ENCODE data around the gene TET2.
A peak's percentile ranks its signal among the peaks of the same experiment; 100 is the strongest.

The TET2 gene

GRCh38 chr4:105129286-105130040, 17.2 kb upstream of the TET2 start:
- Mint-ChIP-seq H3K36me3 (ENCODE audit: low read depth) (no peaks in the 10 kb centered on the region), H3K27me3 (no peaks in the 10 kb centered on the region), H3K4me3 (no peak overlapping the region), H3K27ac (no peak overlapping the region), H3K9me3 (no peaks in the 10 kb centered on the region), H3K4me1 (ENCODE audit: low read depth) (peaks cover 3% of the 10 kb centered on the region)
- DNase-seq = no peak

DNA sequence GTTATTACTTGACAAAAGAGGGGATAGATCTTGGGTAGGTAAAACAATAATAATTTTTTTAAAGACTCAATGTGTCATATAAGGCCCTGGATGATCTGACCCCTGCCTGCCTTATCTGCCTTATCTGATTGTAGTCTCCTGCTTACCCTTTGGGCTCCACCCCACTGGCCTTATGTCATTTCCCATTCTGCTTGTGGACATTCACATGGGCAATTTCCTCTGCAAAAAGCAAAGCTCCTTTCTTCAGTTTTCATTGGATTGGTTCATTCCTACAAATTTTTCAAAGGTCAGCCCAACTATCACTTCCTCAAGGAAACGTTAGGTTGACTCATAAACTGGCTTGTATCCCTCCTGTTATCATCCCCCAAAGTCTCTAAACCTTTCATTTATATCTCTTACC, 15.7 kb upstream of the TET2 start:
- H3K9me3 Mint-ChIP-seq = no peaks in the 10 kb centered on the region

GRCh38 chr4:105133976-105134375, 12.7 kb upstream of the TET2 start:
- Mint-ChIP-seq H3K27me3 (no peaks in the 10 kb centered on the region), H3K4me3 (no peak overlapping the region), H3K9me3 (no peaks in the 10 kb centered on the region), H3K27ac (no peak overlapping the region), H3K36me3 (ENCODE audit: low read depth) (no peaks in the 10 kb centered on the region), H3K4me1 (ENCODE audit: low read depth) (peaks cover 15% of the 10 kb centered on the region)
- no peak for DNase-seq

More for the DNA sequence above, 15.7 kb upstream of the TET2 start:
- no peaks in the 10 kb centered on the region for H3K27me3 Mint-ChIP-seq
- H3K4me3 Mint-ChIP-seq = no peak overlapping the region
- peaks cover 9% of the 10 kb centered on the region for H3K4me1 Mint-ChIP-seq (ENCODE audit: low read depth)
- H3K36me3 Mint-ChIP-seq (ENCODE audit: low read depth) = no peaks in the 10 kb centered on the region
- H3K27ac Mint-ChIP-seq = no peak overlapping the region
- no peak for DNase-seq

DNA sequence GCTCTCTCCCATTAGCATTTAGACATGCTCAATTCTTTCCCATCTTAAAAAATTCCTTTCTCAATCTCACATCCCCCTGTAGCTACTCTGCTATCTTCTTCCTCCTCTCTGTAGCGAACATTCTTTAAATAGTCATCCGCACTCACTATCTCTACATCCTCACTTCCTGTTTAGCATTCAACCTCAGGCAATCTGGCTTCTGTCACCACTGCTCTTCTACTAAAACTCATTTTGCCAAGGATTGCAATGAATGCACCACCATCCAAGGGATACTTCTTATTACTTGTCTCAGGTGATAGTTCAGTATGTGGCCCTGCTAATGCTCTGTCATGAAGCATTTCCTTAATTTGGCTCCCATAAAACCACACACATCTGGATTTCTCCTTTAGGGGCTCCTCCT, 10.9 kb upstream of the TET2 start:
- Mint-ChIP-seq H3K36me3 (ENCODE audit: low read depth) (no peaks in the 10 kb centered on the region), H3K4me3 (no peak overlapping the region), H3K9me3 (no peaks in the 10 kb centered on the region), H3K27me3 (no peaks in the 10 kb centered on the region), H3K27ac (no peak overlapping the region), H3K4me1 (ENCODE audit: low read depth) (peaks cover 30% of the 10 kb centered on the region)
- DNase-seq = no peak

GRCh38 chr4:105137121-105137875, 9.4 kb upstream of the TET2 start:
- H3K36me3 Mint-ChIP-seq (ENCODE audit: low read depth) = no peaks in the 10 kb centered on the region
- H3K4me3 Mint-ChIP-seq = no peak overlapping the region
- no peaks in the 10 kb centered on the region for H3K27me3 Mint-ChIP-seq
- H3K9me3 Mint-ChIP-seq = no peaks in the 10 kb centered on the region
- no peak overlapping the region for H3K27ac Mint-ChIP-seq
- H3K4me1 Mint-ChIP-seq (ENCODE audit: low read depth) = peaks cover 34% of the 10 kb centered on the region
- DNase-seq = no peak

GRCh38 chr4:105139646-105140045, 7.0 kb upstream of the TET2 start:
- Mint-ChIP-seq H3K9me3 (no peaks in the 10 kb centered on the region), H3K36me3 (ENCODE audit: low read depth) (no peaks in the 10 kb centered on the region), H3K4me1 (ENCODE audit: low read depth) (peaks cover 36% of the 10 kb centered on the region), H3K27me3 (no peaks in the 10 kb centered on the region), H3K27ac (peak overlapping the region; percentile 39), H3K4me3 (no peak overlapping the region)
- DNase-seq = no peak

DNA sequence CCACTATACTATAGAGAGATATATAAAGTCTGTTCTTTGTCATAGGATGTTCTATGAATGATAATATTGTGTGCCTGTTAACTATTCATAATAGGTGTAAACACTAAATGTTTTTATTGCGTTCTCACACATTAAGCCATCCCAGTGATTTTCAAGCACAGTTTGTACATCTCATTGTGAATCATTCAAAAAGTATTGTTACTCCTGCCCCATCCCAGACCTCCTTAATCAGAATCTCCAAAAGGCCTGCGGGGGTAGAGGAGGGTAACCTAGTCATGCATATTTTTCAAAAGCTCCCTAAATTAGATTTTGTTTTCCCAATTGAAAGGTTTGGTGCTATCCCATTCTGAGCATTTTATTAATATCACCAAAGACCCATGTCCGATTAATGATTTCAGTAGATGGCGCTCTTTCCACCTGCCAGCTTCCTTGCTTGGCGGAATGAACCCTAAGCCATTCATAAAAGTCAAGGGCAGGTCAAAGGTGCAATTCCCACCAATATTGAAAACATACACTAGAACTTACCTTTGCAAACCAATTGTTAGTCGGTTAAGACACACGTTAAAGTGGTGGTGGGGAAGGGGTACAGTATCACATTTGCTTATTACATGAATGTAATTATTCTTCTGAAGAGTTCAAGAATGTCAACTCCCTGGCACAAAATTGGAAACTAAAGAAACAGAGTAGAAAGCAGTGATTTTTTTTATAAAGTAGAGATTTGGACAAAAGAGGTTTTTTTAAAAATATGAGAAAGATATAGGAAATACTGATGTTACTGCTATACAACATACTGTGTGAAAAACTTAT, 5.8 kb upstream of the TET2 start:
- H3K27ac Mint-ChIP-seq = no peak overlapping the region
- no peaks in the 10 kb centered on the region for H3K27me3 Mint-ChIP-seq
- H3K4me1 Mint-ChIP-seq (ENCODE audit: low read depth) = peaks cover 45% of the 10 kb centered on the region
- H3K9me3 Mint-ChIP-seq = no peaks in the 10 kb centered on the region
- DNase-seq = no peak
- H3K36me3 Mint-ChIP-seq (ENCODE audit: low read depth) = peaks cover 2% of the 10 kb centered on the region
- no peak overlapping the region for H3K4me3 Mint-ChIP-seq

DNA sequence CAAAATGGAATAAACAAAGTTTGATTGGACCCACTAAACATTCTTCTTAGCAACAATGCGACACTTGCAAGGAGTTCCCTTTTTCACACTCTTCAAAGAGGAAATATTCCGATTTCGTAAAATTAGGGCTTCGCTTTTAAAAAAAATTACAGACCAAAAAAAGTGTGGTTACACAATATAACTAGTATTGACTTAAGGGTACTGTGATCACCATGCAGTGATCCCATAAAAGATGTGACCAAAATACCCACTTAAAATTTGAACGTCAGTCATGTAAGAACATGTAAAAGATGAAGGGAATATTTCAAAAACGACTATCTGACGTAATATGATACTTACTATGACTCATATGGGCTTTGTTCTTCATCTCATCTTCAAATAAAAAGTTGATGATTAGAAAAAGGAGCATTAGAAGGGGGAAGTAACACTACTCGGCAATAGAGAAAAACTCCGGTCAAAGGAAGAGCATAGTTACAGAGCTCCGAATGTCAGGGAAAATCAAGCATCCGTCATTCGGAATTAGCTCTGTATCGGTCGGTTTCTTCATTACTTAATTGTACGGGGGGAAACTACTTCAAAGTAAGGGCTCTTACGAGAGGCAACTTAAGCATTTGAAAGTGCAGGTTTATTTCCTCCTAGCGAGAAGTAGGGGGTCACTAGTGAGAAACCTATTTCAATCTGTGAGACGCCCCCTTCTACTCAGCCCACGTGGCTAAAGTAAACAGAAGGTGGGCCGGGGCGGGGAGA, 1.3 kb upstream of the TET2 start:
- Mint-ChIP-seq H3K27ac (peak overlapping the region; percentile 94), H3K4me1 (ENCODE audit: low read depth) (peaks cover 48% of the 10 kb centered on the region), H3K27me3 (no peaks in the 10 kb centered on the region), H3K36me3 (ENCODE audit: low read depth) (peaks cover 26% of the 10 kb centered on the region), H3K9me3 (no peaks in the 10 kb centered on the region), H3K4me3 (peak overlapping the region; percentile 99)
- no peak for DNase-seq

DNA sequence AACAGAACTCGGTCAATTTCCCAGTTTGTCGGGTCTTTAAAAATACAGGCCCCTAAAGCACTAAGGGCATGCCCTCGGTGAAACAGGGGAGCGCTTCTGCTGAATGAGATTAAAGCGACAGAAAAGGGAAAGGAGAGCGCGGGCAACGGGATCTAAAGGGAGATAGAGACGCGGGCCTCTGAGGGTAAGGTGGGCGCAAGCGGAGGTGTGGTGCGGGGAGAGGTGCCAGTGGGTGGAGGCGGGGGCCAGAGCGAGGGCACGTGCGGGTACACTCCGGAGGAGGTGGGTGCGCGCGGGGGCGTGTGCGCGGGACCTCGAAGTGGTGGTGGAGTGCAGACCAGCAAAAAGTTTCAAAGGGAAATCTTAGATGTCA, 787 bp upstream of the TET2 start:
- H3K27ac Mint-ChIP-seq = peak overlapping the region; percentile 94
- H3K36me3 Mint-ChIP-seq (ENCODE audit: low read depth) = peaks cover 29% of the 10 kb centered on the region
- H3K9me3 Mint-ChIP-seq = no peaks in the 10 kb centered on the region
- H3K27me3 Mint-ChIP-seq = no peaks in the 10 kb centered on the region
- peaks cover 49% of the 10 kb centered on the region for H3K4me1 Mint-ChIP-seq (ENCODE audit: low read depth)
- no peak for DNase-seq
- peak overlapping the region; percentile 99 for H3K4me3 Mint-ChIP-seq

DNA sequence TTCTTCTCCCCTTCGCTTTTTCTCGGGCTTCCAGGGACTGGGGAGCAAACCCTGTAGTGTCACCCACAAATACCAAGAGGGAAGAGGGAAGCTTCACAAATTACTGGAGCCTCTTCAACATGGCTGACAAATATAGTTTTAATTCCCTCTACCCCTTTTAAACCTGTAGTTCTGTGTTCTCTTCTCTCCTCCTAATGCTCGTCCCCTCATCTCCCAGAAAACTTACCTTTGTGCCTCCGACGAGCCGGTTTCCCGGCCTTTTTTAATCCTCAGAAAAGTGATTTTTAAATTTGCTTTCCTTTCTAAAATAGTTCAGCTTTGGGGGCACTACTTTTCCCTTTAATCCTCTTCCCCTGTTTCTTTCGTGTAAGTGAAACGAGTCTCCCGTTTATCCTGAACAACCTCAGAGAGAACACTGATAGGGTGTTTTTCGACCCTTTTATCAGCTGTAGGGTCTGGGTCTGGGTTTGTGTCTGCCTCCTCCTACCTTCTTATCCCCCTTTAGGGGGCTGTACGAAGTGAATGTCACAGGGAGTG, 408 bp downstream of the TET2 start:
- Mint-ChIP-seq H3K4me3 (peak overlapping the region; percentile 99), H3K9me3 (no peaks in the 10 kb centered on the region), H3K36me3 (ENCODE audit: low read depth) (peaks cover 31% of the 10 kb centered on the region), H3K27ac (peak overlapping the region; percentile 99), H3K4me1 (ENCODE audit: low read depth) (peaks cover 49% of the 10 kb centered on the region), H3K27me3 (no peaks in the 10 kb centered on the region)
- no peak for DNase-seq

GRCh38 chr4:105147553-105148161, 981 bp downstream of the TET2 start:
- no peaks in the 10 kb centered on the region for H3K9me3 Mint-ChIP-seq
- H3K27me3 Mint-ChIP-seq = no peaks in the 10 kb centered on the region
- H3K4me1 Mint-ChIP-seq (ENCODE audit: low read depth) = peaks cover 49% of the 10 kb centered on the region
- H3K4me3 Mint-ChIP-seq = peak overlapping the region; percentile 99
- peak; percentile 56 for DNase-seq
- H3K36me3 Mint-ChIP-seq (ENCODE audit: low read depth) = peaks cover 31% of the 10 kb centered on the region
- H3K27ac Mint-ChIP-seq = peak overlapping the region; percentile 99

- Mint-ChIP-seq H3K27ac (peak overlapping the region; percentile 99), H3K9me3 (no peaks in the 10 kb centered on the region), H3K4me3 (peak overlapping the region; percentile 99), H3K27me3 (no peaks in the 10 kb centered on the region), H3K36me3 (ENCODE audit: low read depth) (peaks cover 35% of the 10 kb centered on the region), H3K4me1 (ENCODE audit: low read depth) (peaks cover 51% of the 10 kb centered on the region)
- no peak for DNase-seq
These were observed 1.7 kb downstream of the TET2 start for GRCh38 chr4:105148356-105148755.

DNA sequence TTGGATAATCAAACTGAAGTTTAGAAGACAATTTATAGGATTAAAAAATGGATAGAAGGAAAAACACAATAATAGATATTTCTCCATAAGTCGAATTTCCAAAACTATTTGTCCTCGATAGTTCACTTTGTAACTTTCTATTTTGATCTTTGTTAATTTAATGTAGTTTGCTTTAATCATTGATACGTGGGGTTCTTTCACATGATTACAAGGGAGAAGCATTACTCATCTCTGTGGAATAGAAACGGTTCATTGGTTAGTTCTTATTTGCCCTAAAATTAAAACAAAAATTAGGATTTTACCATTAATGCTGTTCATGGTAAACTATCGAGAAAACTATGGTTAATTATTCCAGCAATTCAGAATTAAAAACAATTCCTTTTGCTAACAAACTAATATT, 2.1 kb downstream of the TET2 start:
- no peak for DNase-seq
- Mint-ChIP-seq H3K4me3 (peak overlapping the region; percentile 99), H3K36me3 (ENCODE audit: low read depth) (peaks cover 35% of the 10 kb centered on the region), H3K4me1 (ENCODE audit: low read depth) (peaks cover 54% of the 10 kb centered on the region), H3K27me3 (no peaks in the 10 kb centered on the region), H3K9me3 (no peaks in the 10 kb centered on the region), H3K27ac (peak overlapping the region; percentile 50)

All from activated T-cell treated with anti-CD3 and anti-CD28 coated beads, Interleukin-2, amount 50 U/mL, for 24 hours (primary cell).